HFFc6 (cell line): ENCODE results near the gene KRTAP5-5. TPM values are rescaled to one million over a fixed set of nuclear protein-coding genes. Genes with fewer than 3 reads are reported as not detected.
"Not testable (repeated sequence)": the region's sequence is repeated elsewhere in the genome, so short reads cannot be mapped to it uniquely, and the experiment has no call there.

Experiments used
- DNase-seq: peaks from one replicate; pipeline ENCODE4 v3.0.0-alpha.2; 2018
- H3K27ac Mint-ChIP-seq: 2 replicates; pipeline ENCODE4 v1.8.0; 2020; ENCODE audit warnings: mild to moderate bottlenecking, mixed read lengths
- H3K27me3 Mint-ChIP-seq: 2 replicates; pipeline ENCODE4 v1.8.0; 2021; ENCODE audit warnings: mild to moderate bottlenecking, moderate library complexity, mixed read lengths; ENCODE audit not compliant: insufficient read depth
- H3K36me3 Mint-ChIP-seq: 2 replicates; pipeline ENCODE4 v1.8.0; 2021; ENCODE audit warnings: low read depth, mixed read lengths
- H3K4me1 Mint-ChIP-seq: 2 replicates; pipeline ENCODE4 v1.8.0; 2020; ENCODE audit warnings: low read depth, mixed read lengths
- H3K4me3 Mint-ChIP-seq: 2 replicates; pipeline ENCODE4 v1.8.0; 2020; ENCODE audit warnings: mild to moderate bottlenecking, moderate library complexity, mixed read lengths
- H3K9me3 Mint-ChIP-seq: 2 replicates; pipeline ENCODE4 v1.8.0; 2020; ENCODE audit warnings: mild to moderate bottlenecking, mixed read lengths
- CTCF ChIP-seq: fragments of 200-600 bp; sonication (generic); IDR thresholded peaks from 2 replicates; pipeline ENCODE4 v1.5.0; 2021; ENCODE audit warnings: antibody characterized with exemption, mild to moderate bottlenecking
- total RNA-seq, 6 experiments: library from RNA; stranded (reverse); fragmentation: NEBNext Ultra II Directional; extraction: Animal tissue kit (Norgen Biotek cat#: 25700); gene quantifications; 2 replicates in 1 of 6; 3 replicates in 5 of 6; pipeline ENCODE4 v1.2.3, GENCODE V29; 2021

KRTAP5-5 gene
- total RNA-seq, 6 experiments from 2014 or later: not detected

GRCh38 chr11:1656061-1656441 lies 26.5 kb downstream of the KRTAP5-5 start:
- H3K27ac Mint-ChIP-seq: no peak overlapping the region
- TF ChIP-seq CTCF: no peak
- H3K9me3 Mint-ChIP-seq: no peaks in the 10 kb centered on the region
- H3K4me1 Mint-ChIP-seq: no peaks in the 10 kb centered on the region
- no peaks in the 10 kb centered on the region for H3K36me3 Mint-ChIP-seq
- H3K4me3 Mint-ChIP-seq: no peak overlapping the region
- H3K27me3 Mint-ChIP-seq: peaks cover 58% of the 10 kb centered on the region
- DNase-seq: no peak

- TF ChIP-seq CTCF: no peak
- H3K27me3 Mint-ChIP-seq: peaks cover 51% of the 10 kb centered on the region
These were observed 27.1 kb downstream of the KRTAP5-5 start for GRCh38 chr11:1656670-1657069.

GRCh38 chr11:1659506-1659905 lies 29.9 kb downstream of the KRTAP5-5 start:
- TF ChIP-seq CTCF: no peak
- Mint-ChIP-seq H3K27ac (no peak overlapping the region), H3K27me3 (peaks cover 47% of the 10 kb centered on the region), H3K36me3 (no peaks in the 10 kb centered on the region), H3K4me1 (no peaks in the 10 kb centered on the region), H3K4me3 (no peak overlapping the region), H3K9me3 (no peaks in the 10 kb centered on the region)
- no peak for DNase-seq

More at GRCh38 chr11:1656670-1657069, 27.1 kb downstream of the KRTAP5-5 start:
- no peak overlapping the region for H3K4me3 Mint-ChIP-seq
- H3K36me3 Mint-ChIP-seq: no peaks in the 10 kb centered on the region
- DNase-seq: no peak
- H3K4me1 Mint-ChIP-seq: no peaks in the 10 kb centered on the region
- H3K9me3 Mint-ChIP-seq: no peaks in the 10 kb centered on the region
- no peak overlapping the region for H3K27ac Mint-ChIP-seq

- Mint-ChIP-seq H3K36me3 (no peaks in the 10 kb centered on the region), H3K27ac (no peak overlapping the region), H3K4me3 (no peak overlapping the region), H3K27me3 (peaks cover 45% of the 10 kb centered on the region), H3K4me1 (no peaks in the 10 kb centered on the region), H3K9me3 (no peaks in the 10 kb centered on the region)
- no peak for TF ChIP-seq CTCF
- DNase-seq: no peak
These were observed 30.7 kb downstream of the KRTAP5-5 start for GRCh38 chr11:1660111-1660867.

GRCh38 chr11:1661454-1662269 lies 32.1 kb downstream of the KRTAP5-5 start:
- not testable (repeated sequence) for H3K27ac Mint-ChIP-seq, H3K4me1 Mint-ChIP-seq

GRCh38 chr11:1662699-1663283 lies 33.2 kb downstream of the KRTAP5-5 start:
- H3K36me3 Mint-ChIP-seq, H3K9me3 Mint-ChIP-seq, H3K4me3 Mint-ChIP-seq, H3K27ac Mint-ChIP-seq, DNase-seq, H3K4me1 Mint-ChIP-seq: not testable (repeated sequence)
- H3K27me3 Mint-ChIP-seq: peaks cover 29% of the 10 kb centered on the region

More at GRCh38 chr11:1661454-1662269, 32.1 kb downstream of the KRTAP5-5 start:
- not testable (repeated sequence) for DNase-seq, H3K4me3 Mint-ChIP-seq, H3K36me3 Mint-ChIP-seq, H3K9me3 Mint-ChIP-seq
- H3K27me3 Mint-ChIP-seq: peaks cover 35% of the 10 kb centered on the region
